H9 (cell line): Measurements from ENCODE around the gene MTG2. TPM values are rescaled to one million over a fixed set of nuclear protein-coding genes. Genes with fewer than 3 reads are reported as not detected.
A peak's percentile ranks its signal among the peaks of the same experiment; 100 is the strongest.

Source experiments
- DNase-seq: peaks from one replicate; pipeline ENCODE4 v3.0.0-alpha.2; 2017
- H2AFZ ChIP-seq: one replicate; pipeline ENCODE4 v1.6.1; 2013; ENCODE audit warnings: mild to moderate bottlenecking, low read length, control low read depth, moderate library complexity
- H2AK5ac ChIP-seq: 2 replicates; pipeline ENCODE4 v1.6.1; 2013; ENCODE audit warnings: low read length, control low read depth, mixed read lengths; ENCODE audit not compliant: insufficient read length
- H2BK120ac ChIP-seq: one replicate; pipeline ENCODE4 v1.6.1; 2013; ENCODE audit warnings: low read depth, mild to moderate bottlenecking, low read length, control low read depth, inconsistent platforms; ENCODE audit not compliant: poor library complexity, severe bottlenecking
- H2BK12ac ChIP-seq: 2 replicates; pipeline ENCODE4 v1.6.1; 2013; ENCODE audit warnings: low read length, control low read depth, mixed read lengths, low read depth; ENCODE audit not compliant: insufficient read length
- H2BK15ac ChIP-seq: 2 replicates; pipeline ENCODE4 v1.6.1; 2013; ENCODE audit warnings: low read depth, low read length, control low read depth
- H2BK20ac ChIP-seq: one replicate; pipeline ENCODE4 v1.6.1; 2013; ENCODE audit warnings: low read depth, mild to moderate bottlenecking, low read length, control low read depth, inconsistent platforms; ENCODE audit not compliant: poor library complexity, severe bottlenecking
- H2BK5ac ChIP-seq: 2 replicates; pipeline ENCODE4 v1.6.1; 2013; ENCODE audit warnings: low read length, control low read depth, mixed read lengths; ENCODE audit not compliant: insufficient read length
- H3K14ac ChIP-seq: 2 replicates; pipeline ENCODE4 v1.6.1; 2013; ENCODE audit warnings: low read length, control low read depth; ENCODE audit not compliant: insufficient read depth
- H3K18ac ChIP-seq: 2 replicates; pipeline ENCODE4 v1.6.1; 2013; ENCODE audit warnings: low read depth, mild to moderate bottlenecking, mixed read lengths, low read length, control low read depth; ENCODE audit not compliant: insufficient read length
- H3K23ac ChIP-seq: 2 replicates; pipeline ENCODE4 v1.6.1; 2013; ENCODE audit warnings: low read length, control low read depth, mixed read lengths, low read depth; ENCODE audit not compliant: insufficient read length
- H3K23me2 ChIP-seq: 2 replicates; pipeline ENCODE4 v1.6.1; 2013; ENCODE audit warnings: low read depth, mild to moderate bottlenecking, mixed read lengths, low read length, control low read depth; ENCODE audit not compliant: insufficient read length, poor library complexity, severe bottlenecking
- H3K27ac ChIP-seq: 2 replicates; pipeline ENCODE4 v1.5.1; 2013; ENCODE audit warnings: low read length, control low read depth, mixed read lengths, low read depth; ENCODE audit not compliant: insufficient read length
- H3K27me3 ChIP-seq: 2 replicates; pipeline ENCODE4 v1.6.1; 2013; ENCODE audit warnings: low read length, control low read depth, inconsistent platforms; ENCODE audit not compliant: insufficient read depth
- H3K4ac ChIP-seq: 2 replicates; pipeline ENCODE4 v1.6.1; 2013; ENCODE audit warnings: low read depth, mild to moderate bottlenecking, control low read depth, inconsistent platforms, low read length, moderate library complexity
- H3K4me1 ChIP-seq: 2 replicates; pipeline ENCODE4 v1.6.1; 2013; ENCODE audit warnings: low read length, control low read depth, inconsistent platforms; ENCODE audit not compliant: insufficient read depth
- H3K4me2 ChIP-seq: 2 replicates; pipeline ENCODE4 v1.6.1; 2013; ENCODE audit warnings: low read length, control low read depth, mixed read lengths; ENCODE audit not compliant: insufficient read length, insufficient read depth
- H3K56ac ChIP-seq: 2 replicates; pipeline ENCODE4 v1.6.1; 2013; ENCODE audit warnings: low read depth, mild to moderate bottlenecking, mixed read lengths, low read length, control low read depth; ENCODE audit not compliant: insufficient read length
- H3K79me1 ChIP-seq: 2 replicates; pipeline ENCODE4 v1.6.1; 2013; ENCODE audit warnings: low read depth, mild to moderate bottlenecking, moderate library complexity, low read length, control low read depth, inconsistent platforms; ENCODE audit not compliant: insufficient read depth, poor library complexity, severe bottlenecking
- H3K79me2 ChIP-seq: 2 replicates; pipeline ENCODE4 v1.6.1; 2013; ENCODE audit warnings: low read length, control low read depth, inconsistent platforms; ENCODE audit not compliant: insufficient read depth
- H3K9ac ChIP-seq: 2 replicates; pipeline ENCODE4 v1.6.1; 2013; ENCODE audit warnings: low read length, control low read depth, mixed read lengths; ENCODE audit not compliant: insufficient read length; ENCODE audit errors: extremely low read depth
- H3K9me3 ChIP-seq: one replicate; pipeline ENCODE4 v1.6.1; 2013; ENCODE audit warnings: low read depth, low read length, inconsistent platforms; ENCODE audit not compliant: control insufficient read depth
- H3T11ph ChIP-seq: one replicate; pipeline ENCODE4 v1.6.1; 2013; ENCODE audit warnings: mild to moderate bottlenecking, low read length, control low read depth, inconsistent platforms
- H4K20me1 ChIP-seq: one replicate; pipeline ENCODE4 v1.6.1; 2013; ENCODE audit not compliant: control insufficient read depth, insufficient read length, insufficient read depth
- H4K5ac ChIP-seq: 2 replicates; pipeline ENCODE4 v1.6.1; 2013; ENCODE audit warnings: low read depth, mild to moderate bottlenecking, mixed read lengths, low read length, control low read depth; ENCODE audit not compliant: insufficient read length
- H4K8ac ChIP-seq: replicated peaks from 2 replicates; pipeline ENCODE4 v1.6.1; 2013; ENCODE audit warnings: low read length, control low read depth, mixed read lengths, low read depth; ENCODE audit not compliant: insufficient read length
- H4K91ac ChIP-seq: 2 replicates; pipeline ENCODE4 v1.6.1; 2013; ENCODE audit warnings: low read depth, mild to moderate bottlenecking, moderate library complexity, mixed read lengths, low read length, control low read depth; ENCODE audit not compliant: insufficient read length
- H3K27ac Mint-ChIP-seq, 3 experiments: 2 replicates in 2 of 3; 3 replicates in 1 of 3; pipeline ENCODE4 v1.8.0; 2020 to 2021; ENCODE audit warnings: mixed read lengths in 3 of 3, mild to moderate bottlenecking in 1 of 3, moderate library complexity in 1 of 3
- H3K27me3 Mint-ChIP-seq: 2 replicates; pipeline ENCODE4 v1.8.0; 2021; ENCODE audit warnings: low read depth, mild to moderate bottlenecking, moderate library complexity, mixed read lengths
- H3K36me3 Mint-ChIP-seq, 3 experiments: 2 replicates in 2 of 3; 3 replicates in 1 of 3; pipeline ENCODE4 v1.8.0; 2020 to 2021; ENCODE audit warnings: low read depth in 3 of 3, mixed read lengths in 3 of 3; ENCODE audit not compliant: insufficient read depth in 1 of 3
- H3K4me1 Mint-ChIP-seq, 2 experiments: 2 replicates each; pipeline ENCODE4 v1.8.0; 2020; ENCODE audit warnings: mixed read lengths in 2 of 2
- H3K4me3 Mint-ChIP-seq, 2 experiments: 2 replicates in 1 of 2; 3 replicates in 1 of 2; pipeline ENCODE4 v1.8.0; 2020 to 2021; ENCODE audit warnings: mild to moderate bottlenecking in 2 of 2, mixed read lengths in 2 of 2, moderate library complexity in 1 of 2
- H3K9me3 Mint-ChIP-seq, 2 experiments: 2 replicates in 1 of 2; 3 replicates in 1 of 2; pipeline ENCODE4 v1.8.0; 2020; ENCODE audit warnings: mild to moderate bottlenecking in 2 of 2, mixed read lengths in 2 of 2, moderate library complexity in 1 of 2
- WGBS: extraction: QIAGEN DNeasy Blood & Tissue Kit; methylation state at CpG from one replicate; pipeline ENCODE4 v1.1.7; 2013; ENCODE audit warnings: missing lambda C conversion rate, low lambda C conversion rate, mixed read lengths; ENCODE audit not compliant: insufficient read length; ENCODE audit errors: extremely low coverage; 5-methylcytosine and 5-hydroxymethylcytosine counted together
- total RNA-seq: library from RNA; stranded (reverse); gene quantifications from 2 replicates; pipeline ENCODE4 v1.2.1, GENCODE V29; 2021
- TF ChIP-seq, protein P1 (sequence below): fragments of 200-600 bp; sonication (generic); conservative IDR thresholded peaks from 3 replicates; pipeline ENCODE4 v1.8.0; 2021; ENCODE audit warnings: antibody characterized with exemption, mild to moderate bottlenecking

Gene MTG2
- total RNA-seq, 1 experiment from 2014 or later = 25.1 TPM

DNA sequence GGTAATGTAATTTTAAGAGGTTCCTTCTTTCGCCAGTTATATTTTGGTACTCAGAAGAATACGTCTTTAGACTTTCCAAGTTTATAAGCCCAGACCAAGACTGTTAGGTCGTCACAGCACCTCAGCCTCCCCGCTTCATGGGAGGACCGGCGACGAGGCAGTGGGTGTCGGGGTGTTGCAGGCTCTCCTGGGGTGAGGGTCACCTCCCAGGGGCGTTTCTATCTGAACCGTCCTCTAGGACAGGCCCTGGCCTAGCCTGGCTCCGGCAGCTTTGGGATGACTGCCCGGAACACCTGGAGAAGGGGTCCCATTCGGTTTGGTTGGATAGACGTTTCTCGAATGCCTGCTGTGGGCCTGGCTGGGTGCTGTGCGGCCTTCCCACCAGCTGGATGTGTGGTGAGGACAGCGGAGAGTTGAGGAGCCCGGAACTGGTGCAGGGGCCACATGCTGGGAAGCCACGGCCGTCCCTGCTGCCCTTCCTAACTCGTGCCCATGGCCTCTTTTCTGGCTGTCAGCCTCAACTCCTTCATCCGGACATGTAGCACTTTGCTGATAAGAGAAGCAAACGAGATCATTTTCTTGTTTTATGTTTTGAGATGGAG lies 56.6 kb downstream of the MTG2 start:
- Mint-ChIP-seq H3K27ac (peak overlapping the region in 1 of 3 experiments; percentile 53; a peak in 1 of 7 replicates), H3K4me1 (peaks cover 18 to 35% of the 10 kb centered on the region in 2 experiments), H3K36me3 (peaks cover 0 to 20% (median 15%) of the 10 kb centered on the region in 3 experiments; a peak in 6 of 7 replicates), H3K9me3 (no peaks in the 10 kb centered on the region; a peak in 1 of 5 replicates), H3K27me3 (peaks cover 2% of the 10 kb centered on the region; the same call in 1 of the 2 replicates), H3K4me3 (peak overlapping the region; percentile 81 to 86)
- H4K91ac ChIP-seq = no peak overlapping the region
- no peak overlapping the region for H4K5ac ChIP-seq
- no peak overlapping the region for H2AK5ac ChIP-seq
- H2BK20ac ChIP-seq = no peak overlapping the region
- peaks cover 7% of the 10 kb centered on the region for H3K23me2 ChIP-seq
- no peak overlapping the region for H3K18ac ChIP-seq
- no peak overlapping the region; the same call in 1 of the 2 replicates for H3K14ac ChIP-seq
- no peak overlapping the region for H3K4ac ChIP-seq
- no peak overlapping the region for H3K23ac ChIP-seq
- H3K79me1 ChIP-seq = peaks cover 2% of the 10 kb centered on the region
- no peaks in the 10 kb centered on the region for H3K9me3 ChIP-seq
- H2BK5ac ChIP-seq = no peak overlapping the region
- H3K27ac ChIP-seq = no peak overlapping the region
- no peak overlapping the region for H3T11ph ChIP-seq
- H2BK12ac ChIP-seq = no peak overlapping the region
- H3K56ac ChIP-seq = no peak overlapping the region
- no peaks in the 10 kb centered on the region for H3K27me3 ChIP-seq
- H4K8ac ChIP-seq = no peak overlapping the region
- H2BK15ac ChIP-seq = no peak overlapping the region
- no peak for DNase-seq
- peak overlapping the region; percentile 48 for H3K9ac ChIP-seq
- TF ChIP-seq, protein P1, sequence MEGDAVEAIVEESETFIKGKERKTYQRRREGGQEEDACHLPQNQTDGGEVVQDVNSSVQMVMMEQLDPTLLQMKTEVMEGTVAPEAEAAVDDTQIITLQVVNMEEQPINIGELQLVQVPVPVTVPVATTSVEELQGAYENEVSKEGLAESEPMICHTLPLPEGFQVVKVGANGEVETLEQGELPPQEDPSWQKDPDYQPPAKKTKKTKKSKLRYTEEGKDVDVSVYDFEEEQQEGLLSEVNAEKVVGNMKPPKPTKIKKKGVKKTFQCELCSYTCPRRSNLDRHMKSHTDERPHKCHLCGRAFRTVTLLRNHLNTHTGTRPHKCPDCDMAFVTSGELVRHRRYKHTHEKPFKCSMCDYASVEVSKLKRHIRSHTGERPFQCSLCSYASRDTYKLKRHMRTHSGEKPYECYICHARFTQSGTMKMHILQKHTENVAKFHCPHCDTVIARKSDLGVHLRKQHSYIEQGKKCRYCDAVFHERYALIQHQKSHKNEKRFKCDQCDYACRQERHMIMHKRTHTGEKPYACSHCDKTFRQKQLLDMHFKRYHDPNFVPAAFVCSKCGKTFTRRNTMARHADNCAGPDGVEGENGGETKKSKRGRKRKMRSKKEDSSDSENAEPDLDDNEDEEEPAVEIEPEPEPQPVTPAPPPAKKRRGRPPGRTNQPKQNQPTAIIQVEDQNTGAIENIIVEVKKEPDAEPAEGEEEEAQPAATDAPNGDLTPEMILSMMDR = no peak
- H2AFZ ChIP-seq = no peak overlapping the region
- H3K4me2 ChIP-seq = peak overlapping the region; percentile 74
- H3K4me1 ChIP-seq = no peaks in the 10 kb centered on the region
- peaks cover 13% of the 10 kb centered on the region; the same call in 1 of the 2 replicates for H3K79me2 ChIP-seq
- no peaks in the 10 kb centered on the region for H4K20me1 ChIP-seq
- no CpG with 5 or more reads among the region's 23 CpGs for WGBS
- H2BK120ac ChIP-seq = no peak overlapping the region
